Measurements from ENCODE around the gene FAM117A.

- TF ChIP-seq POLR2AphosphoS5 (IDR thresholded peaks at IDR 0.05) (no peak), EP300 (IDR thresholded peaks at IDR 0.05) (no peak), CTCF (IDR thresholded peaks at IDR 0.05) (no peak), POLR2A (IDR thresholded peaks at IDR 0.05) (no peak)
These were observed 4.7 kb downstream of the FAM117A start for GRCh38 chr17:49759203-49759602.

Measured in upper lobe of left lung (tissue), 4 donors.